Upper lobe of left lung (tissue), 4 donors: ENCODE measurements around the gene SNX10.

Experiments
- POLR2A ChIP-seq, 4 donors: fragments of 450-650 bp; IDR thresholded peaks; one replicate each; pipeline ENCODE4 v1.5.1; 2016 to 2017; ENCODE audit warnings: antibody characterized with exemption in 4 of 4, mild to moderate bottlenecking in 2 of 4
- TF ChIP-seq, protein P1 (sequence below), 6 experiments: fragments of 450-650 bp in 4 of 6; fragments of 200-600 bp in 2 of 6; sonication (generic) in 2 of 6; IDR thresholded peaks; one replicate each; pipeline ENCODE4 v1.5.1; 2016 to 2019; ENCODE audit warnings: antibody characterized with exemption in 6 of 6

DNA sequence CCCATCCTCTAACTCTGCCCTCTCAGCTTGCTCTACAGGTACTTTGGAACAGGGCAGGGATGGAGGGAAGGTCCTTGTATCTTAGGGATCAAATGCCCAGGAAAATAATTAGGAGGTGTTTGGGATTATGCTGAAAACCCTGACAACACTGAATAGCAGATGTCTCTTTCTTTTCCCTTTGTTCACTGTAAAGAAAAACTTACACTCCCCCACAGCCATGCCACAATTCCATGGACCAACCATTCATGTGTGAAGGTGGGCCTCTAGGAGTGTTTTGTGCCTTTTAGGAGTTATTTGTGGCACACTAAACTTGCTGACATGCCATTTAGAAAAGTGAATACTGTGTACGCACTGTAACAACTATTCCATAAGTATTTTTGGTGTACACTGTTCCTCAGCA, 108.1 kb downstream of the SNX10 start:
- TF ChIP-seq, protein P1, sequence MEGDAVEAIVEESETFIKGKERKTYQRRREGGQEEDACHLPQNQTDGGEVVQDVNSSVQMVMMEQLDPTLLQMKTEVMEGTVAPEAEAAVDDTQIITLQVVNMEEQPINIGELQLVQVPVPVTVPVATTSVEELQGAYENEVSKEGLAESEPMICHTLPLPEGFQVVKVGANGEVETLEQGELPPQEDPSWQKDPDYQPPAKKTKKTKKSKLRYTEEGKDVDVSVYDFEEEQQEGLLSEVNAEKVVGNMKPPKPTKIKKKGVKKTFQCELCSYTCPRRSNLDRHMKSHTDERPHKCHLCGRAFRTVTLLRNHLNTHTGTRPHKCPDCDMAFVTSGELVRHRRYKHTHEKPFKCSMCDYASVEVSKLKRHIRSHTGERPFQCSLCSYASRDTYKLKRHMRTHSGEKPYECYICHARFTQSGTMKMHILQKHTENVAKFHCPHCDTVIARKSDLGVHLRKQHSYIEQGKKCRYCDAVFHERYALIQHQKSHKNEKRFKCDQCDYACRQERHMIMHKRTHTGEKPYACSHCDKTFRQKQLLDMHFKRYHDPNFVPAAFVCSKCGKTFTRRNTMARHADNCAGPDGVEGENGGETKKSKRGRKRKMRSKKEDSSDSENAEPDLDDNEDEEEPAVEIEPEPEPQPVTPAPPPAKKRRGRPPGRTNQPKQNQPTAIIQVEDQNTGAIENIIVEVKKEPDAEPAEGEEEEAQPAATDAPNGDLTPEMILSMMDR (IDR thresholded peaks at IDR 0.05): no peak
- TF ChIP-seq POLR2A (IDR thresholded peaks at IDR 0.05): no peak
